Measurements from ENCODE around the gene VARS2.

- no peak for TF ChIP-seq POLR2A (IDR thresholded peaks at IDR 0.05)
- no peak for TF ChIP-seq CTCF (IDR thresholded peaks at IDR 0.05 in 4 of 5, conservative IDR thresholded peaks at IDR 0.05 in 1 of 5)
These were observed 31.8 kb upstream of the VARS2 start for GRCh38 chr6:30882204-30882758.

All from gastrocnemius medialis (tissue), 4 donors.